Measurements from ENCODE around the gene COL28A1.
"Not testable (repeated sequence)": the region's sequence is repeated elsewhere in the genome, so short reads cannot be mapped to it uniquely, and the experiment has no call there.

COL28A1 gene

DNA sequence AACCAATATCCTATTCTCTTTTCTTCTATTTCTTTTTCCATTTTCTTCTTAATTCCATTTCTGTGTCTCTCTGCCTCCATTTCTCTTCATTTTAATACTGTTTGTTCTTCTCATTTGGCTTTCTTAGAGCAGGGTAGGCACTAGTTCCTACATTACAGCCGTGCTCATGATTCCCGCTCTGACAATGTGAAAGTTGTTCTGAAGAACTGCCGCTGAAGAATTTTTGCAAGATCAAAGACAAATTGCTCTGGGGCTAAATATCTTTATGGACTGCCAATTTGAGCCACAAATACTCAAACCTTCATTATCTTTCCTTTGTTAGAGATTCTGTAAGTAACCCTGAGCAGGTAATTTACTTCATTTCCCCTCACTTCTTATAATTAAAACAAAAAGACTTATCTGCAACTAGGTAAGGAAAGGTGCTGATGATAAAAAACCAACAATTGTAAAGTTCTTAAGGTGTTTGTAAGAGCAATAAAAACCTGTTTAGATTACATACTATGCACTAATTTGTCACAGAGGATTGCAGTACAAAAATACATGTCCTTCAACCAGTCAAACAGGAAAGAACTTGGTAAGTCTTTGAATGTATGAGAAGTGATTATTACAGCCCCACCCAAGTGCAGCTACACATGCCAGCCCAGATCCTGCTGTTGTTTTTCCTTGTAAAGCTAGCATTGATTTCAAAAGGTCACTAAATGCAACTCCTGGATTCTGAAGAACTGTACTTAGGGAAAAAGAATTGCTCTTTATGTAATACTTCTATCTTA is 127.5 kb downstream of the COL28A1 start:
- DNase-seq = no peak

DNA sequence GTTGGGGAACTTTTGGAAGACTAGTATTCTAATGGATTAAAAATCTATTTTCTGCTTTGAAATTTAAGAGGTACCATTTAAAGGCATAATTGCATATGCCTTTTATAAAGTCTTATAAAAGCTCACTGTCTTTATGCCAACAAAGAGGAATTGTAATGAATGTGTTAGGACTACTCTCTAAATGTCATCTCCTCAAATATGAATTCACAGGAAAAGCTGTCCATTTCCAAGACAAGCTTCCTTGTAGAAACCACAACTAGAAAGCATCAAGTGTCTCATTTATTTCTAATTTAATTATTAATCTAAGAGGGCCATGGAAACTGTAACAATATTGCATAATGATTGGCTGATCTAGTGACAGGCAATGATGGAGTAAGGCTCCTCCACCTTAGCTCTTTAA is 130.2 kb downstream of the COL28A1 start:
- no peak for DNase-seq

DNA sequence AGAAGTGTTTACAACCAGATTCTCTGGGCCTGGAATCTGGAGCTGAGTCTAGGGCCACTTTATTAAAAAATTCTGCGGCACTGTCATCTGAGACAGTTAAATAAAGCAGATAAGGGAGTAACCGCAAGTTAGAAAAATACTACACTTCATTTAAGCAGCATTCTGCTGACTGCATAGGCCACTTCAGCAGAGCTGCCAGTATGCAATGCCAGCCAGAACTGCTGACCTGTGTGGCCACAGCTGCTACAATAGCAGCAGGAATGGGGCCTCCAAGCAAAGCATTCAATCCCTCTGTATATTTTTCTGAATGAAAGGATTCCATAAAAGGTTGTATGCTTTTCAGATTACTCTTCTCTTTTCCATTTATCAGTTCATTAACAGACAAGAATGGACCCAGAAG is 136.0 kb downstream of the COL28A1 start:
- no peak for DNase-seq

DNA sequence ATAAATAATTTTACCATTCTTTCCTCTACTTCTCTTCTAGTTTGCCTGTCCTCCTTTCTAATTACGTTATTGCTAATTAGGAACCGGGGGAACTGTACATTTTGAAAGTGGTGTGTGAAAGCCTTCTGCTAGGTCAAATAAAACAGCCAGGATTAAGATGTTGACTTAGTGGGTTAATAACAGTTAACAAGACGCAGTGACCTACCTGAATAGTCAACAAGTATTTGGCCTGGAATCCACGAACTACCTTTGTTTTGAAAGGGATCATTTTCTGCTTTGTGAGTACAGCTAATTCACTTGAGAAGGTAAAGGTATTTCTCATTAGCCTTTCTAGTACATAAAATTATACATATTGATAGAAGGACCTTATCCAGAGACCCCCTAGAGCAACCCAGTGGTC is 139.9 kb downstream of the COL28A1 start:
- no peak for DNase-seq

DNA sequence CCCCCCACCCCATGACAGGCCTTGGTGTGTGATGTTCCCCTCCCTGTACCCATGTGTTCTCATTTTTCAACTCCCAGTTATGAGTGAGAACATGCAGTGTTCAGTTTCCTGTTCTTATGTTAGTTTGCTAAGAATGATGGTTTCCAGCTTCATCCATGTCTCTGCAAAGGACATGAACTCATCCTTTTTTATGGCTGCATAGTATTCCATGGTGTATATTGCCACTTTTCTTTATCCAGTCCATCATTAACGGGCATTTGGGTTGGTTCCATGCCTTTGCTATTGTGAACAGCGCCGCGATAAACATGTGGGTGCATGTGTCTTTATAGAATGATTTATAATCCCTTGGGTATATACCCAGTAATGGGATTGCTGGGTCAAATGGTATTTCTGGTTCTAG is 147.5 kb downstream of the COL28A1 start:
- not testable (repeated sequence) for DNase-seq

DNA sequence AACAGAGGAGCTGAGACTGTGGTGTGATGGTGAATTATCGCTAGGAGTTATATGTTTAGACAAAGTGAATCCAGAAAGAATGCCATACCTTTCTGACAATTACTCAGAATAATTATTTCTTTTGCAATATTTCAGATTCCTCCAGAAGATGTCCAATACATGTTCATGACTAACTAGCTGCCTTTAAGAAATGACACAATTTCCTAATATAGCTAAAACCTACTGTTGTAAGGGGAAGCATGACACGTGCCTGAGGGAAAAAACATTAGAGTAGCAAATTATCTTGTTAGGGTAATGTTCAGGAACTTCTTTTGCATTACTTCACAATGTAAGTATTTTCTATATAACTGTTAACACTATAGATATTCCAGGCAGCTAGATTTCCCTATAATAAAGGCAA is 150.3 kb downstream of the COL28A1 start:
- DNase-seq = no peak

DNA sequence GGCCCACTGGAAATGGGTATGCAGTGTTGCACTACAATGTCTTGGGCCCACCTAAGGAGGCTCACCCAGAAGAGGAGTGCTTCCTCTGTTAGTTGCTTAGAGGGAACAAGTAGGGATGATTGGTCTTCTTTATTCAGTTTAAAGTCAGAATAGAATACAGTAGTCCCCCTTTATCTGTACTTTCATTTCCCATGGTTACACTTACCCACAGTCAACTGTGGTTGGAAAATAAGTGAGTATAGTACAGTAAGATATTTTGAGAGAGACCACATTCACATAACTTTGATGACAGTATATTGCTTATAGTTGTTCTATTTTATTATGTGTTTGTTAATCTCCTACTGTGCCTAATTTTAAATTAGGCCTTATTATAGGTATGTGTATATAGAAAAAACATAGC is 151.4 kb downstream of the COL28A1 start:
- no peak for DNase-seq

DNA sequence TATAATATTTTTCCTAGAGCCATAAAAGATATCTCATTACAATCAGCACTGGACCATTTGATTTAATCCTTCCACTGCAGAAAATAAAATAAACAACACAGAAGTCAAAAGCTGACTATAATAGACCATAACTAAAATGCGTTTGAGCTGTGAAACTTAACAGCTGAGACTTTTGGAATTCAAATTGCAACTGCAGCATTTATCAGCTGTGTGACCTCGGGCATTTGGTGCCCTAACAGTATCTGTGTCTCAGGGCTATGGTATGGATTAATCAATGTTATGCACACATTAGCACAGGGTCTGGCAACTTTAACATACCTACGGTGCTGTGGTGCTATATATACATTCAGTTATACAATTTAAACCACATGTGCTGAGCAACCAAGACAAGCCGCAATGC is 160.1 kb downstream of the COL28A1 start:
- DNase-seq = no peak

DNA sequence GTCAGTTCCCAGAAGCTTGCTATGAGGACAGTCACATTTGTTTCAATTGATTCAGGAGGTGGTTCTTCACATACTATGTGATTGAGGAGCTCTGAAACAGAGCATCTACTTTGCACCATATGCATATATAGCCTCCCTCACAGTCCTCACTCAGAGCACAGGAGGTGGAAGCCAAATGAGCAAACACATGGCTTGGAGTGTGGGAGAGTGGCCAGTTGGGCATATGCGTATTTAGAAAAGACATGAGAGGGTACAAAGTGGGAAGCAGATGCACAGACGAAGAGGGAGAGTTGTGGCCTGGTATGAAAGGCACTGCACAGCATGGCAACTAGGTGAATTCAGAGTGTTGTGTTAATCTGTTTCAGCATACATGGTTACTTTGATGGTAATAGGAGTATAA is 165.6 kb downstream of the COL28A1 start:
- DNase-seq = no peak

DNA sequence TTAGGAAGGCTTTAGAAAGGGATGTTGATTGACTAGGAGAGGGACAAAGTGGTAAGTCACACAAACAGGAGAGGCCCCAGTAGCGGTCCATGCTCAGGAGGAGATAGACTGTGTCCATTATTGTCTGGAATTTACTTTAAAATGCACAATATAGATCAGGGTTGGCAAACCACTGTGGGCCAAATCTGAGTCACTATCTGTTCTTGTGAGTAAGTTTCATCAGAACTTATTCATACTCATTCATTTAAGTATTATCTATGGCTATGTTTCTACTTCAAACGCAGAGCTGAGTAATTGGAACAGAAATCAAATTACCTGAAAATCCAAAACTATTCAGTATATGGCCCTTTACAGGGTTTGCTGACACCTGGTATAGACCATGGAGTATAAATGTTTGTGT is 166.5 kb downstream of the COL28A1 start:
- no peak for DNase-seq

DNA sequence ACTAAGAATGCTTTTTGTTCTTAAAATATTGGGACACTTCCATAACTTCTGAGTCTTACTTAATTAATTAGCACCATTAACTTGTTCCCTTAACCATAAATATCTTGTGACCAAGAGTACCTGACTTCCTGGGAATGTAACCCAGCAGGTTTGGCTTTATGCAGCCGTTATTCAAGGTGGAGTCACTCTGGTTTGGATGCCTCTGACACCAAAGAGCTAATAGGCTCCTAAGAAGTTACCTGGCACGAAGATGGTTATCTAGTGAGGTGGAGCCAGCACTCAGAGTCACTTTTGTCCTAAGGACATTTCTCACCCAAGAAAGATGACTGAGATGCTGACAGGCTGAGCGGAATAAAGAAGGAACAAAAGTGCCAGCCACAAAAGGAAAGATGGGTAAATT is 181.0 kb downstream of the COL28A1 start:
- no peak for DNase-seq

DNA sequence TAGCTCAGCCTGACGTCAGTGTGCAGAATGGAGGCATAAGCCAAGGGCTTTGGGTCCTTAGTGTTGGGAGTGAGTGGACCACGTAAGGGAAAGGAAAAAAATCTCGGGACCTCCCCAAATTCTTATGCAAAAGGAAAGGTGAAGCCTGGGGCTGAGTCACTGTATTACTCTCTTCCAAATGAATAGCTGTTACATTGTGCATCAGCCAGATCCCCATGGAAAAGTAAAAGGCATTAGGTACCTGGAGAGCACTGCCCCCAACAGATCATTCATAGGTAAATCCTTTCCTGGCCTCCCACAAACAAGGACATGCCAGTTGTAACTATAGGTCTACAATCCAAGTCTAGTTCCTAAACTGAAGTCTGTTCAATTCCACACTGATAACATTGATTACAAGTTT is 182.8 kb downstream of the COL28A1 start:
- DNase-seq = no peak

DNA sequence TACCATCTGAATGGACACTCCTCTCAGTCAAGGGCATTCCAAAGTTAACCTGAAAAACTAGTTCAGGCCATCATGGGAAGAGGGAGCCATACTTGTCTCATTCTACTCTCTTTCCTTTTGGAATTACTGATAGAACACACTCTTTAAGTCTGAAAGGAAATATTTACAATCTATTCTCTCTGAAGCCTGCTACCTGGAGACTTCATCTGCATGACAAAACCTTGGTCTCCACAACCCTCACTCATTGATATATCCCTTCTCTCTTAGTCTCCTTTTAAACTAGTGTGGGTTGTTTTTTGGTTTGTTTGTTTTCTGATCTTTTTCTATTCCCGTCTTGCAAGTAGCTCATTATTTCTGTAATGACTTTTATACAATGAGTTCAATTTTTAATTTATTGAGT is 183.8 kb downstream of the COL28A1 start:
- DNase-seq = no peak

DNA sequence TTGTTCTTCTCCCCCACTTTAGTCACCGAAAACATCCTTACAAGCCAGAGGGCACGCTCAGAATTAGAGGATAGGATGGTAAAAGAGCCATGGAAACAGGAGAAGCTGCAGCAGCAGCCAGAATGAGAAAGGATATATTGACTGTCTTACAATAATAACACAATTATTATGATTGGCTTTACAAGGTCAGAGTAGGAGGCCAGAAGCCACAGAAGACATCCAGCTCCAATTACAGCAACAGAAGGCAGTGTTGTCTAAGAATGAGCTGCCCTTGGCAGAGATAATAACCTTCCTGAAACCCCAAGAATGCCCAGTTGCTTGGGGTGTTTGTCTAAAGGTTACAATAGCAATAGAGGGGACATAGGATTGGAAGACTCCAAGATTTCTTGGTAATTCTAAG is 184.5 kb downstream of the COL28A1 start:
- no peak for DNase-seq

DNA sequence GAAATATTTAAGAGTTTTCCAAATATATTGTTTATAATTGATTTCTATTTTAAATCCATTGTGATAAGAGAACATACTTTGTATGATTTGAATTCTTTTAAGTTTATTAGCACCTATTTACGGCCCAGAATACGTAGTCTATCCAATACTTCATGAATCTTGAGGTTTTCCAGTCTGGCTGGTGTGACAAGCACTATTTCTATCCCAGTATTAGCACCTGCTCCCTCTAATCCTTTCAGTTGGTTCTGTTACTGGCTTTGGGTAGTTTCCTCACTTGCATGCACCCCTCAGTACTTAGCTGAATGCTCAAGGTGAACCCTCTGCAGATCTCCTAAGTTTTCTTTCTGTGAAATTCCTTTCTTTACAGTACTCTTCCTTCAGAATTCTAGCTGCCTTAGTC is 186.5 kb downstream of the COL28A1 start:
- DNase-seq = no peak

DNA sequence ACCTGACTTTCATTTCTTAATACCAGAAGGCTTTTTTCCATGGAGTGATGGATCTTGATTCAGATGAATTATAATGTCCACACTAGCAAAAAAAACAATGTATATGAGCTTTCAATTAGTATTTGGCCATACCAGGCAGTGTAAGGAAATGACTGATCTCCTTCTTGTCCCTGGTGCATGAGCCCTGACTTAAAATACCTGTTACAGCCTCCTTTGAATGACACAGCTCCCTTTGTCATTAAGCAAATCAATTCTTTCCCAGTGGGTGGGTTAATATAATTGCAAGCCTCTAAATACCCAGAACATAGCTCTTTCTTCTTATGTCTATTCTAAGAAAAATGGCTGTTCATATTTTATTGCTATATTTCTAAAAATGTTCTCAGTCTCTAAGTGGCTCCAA is 188.6 kb downstream of the COL28A1 start:
- no peak for DNase-seq

DNA sequence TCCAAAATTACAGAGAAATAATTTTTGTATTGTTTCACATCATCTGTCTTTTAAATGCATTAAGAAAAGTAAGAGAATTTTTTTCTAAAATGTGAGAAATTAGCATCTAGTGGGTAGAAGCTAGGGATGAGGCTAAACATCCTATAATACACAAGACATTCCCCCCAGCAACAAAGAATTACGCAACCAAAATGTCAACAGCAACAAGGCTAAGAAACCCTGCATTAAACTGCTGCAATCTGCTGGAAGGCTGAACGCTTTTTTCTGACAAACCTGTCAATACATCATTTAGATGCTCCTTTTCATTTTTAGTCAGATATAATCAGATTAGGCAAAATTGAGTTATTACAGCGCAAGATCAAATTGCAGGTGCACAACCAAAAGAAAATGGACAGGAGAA is 191.1 kb downstream of the COL28A1 start:
- DNase-seq = no peak

DNA sequence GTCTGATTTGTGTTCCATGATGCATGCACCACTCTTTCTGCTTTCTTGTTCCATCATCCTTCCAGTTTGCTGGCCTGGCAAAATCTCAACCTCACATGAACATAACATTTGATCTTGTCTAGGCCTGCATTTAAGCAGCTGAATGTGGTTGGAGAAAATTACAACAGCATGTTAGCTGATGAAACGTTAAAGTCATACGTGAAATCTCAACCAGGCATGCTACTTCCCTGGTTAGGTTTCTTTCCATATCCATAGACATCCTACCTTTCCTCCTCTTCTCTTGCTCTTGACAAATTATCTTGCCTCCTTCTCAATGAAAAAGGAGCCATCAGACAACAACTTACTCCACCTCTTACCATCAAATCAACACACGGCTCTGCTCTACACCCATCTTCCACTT is 199.8 kb downstream of the COL28A1 start:
- no peak for DNase-seq

DNA sequence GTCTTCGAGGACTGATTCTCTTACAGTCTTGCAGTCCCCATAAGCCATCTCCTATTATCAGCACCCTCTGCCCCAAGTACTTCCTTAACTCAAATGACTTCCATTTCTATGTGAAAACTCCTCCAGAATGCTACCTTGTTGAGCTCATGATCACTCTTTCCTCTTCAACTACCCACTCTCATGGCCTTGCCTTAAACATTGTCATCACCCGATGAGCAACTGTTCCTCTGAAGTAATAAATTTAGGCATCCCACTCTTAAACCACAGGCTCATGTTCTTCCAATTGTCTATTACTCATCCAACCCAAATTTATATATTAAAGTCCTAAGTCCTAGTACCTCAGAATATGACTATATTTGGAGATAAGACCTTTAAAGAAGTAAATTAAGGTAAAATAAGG is 200.5 kb downstream of the COL28A1 start:
- no peak for DNase-seq

DNA sequence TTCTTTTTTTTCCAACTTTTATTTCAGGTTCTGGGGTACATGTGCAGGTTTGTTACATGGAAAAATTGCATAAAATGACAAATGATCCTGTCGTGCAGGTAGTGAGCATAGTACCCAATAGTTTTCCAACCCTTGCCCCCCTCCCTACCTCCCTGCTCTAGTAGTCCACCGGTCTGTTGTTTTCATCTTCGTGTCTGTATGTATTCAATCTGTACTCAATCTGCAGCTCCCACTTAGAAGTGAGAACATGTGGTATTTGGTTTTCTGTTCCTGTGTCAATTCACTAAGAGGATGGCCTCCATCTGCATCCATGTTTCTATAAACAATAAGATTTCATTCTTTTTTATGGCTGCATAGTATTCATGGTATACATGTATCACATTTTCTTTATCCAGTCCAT is 202.1 kb downstream of the COL28A1 start:
- no peak for DNase-seq

DNA sequence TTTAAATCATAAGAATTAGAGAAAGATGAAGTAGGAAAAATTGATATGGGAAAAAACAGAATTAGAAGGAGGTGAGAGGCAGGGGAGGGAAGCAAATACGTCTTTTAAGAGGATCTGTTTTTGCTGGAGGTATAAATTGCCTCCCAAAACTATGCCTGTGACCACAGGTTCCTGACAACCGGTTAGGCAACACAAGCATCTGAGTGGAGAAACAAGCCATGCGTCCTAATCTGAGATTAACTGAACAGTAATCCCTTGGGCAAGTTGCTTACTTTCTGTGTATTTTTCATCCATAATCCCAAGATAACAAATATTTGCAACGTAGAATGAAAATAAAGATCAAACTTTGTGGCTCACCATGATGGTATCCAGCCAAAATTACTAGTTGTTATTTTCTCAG is 204.2 kb downstream of the COL28A1 start:
- no peak for DNase-seq

DNA sequence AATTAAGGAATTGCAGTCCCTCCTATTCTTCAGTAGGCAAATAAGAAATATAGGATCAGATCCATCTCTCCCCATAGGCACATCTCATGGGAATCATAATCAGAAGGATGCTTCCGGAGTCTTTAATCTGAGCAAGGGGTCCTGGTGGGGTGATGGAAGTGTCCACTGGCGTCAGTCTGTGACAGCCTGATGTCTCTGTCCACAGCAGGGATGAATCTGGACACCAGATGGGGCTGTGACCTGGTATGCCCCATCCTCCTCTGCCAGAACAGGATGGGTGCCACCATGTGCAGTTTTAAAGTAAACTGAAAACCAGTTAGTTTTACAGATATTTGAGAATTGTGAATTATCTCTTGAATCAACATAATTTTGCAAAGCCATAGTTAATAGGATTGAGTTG is 204.7 kb downstream of the COL28A1 start:
- DNase-seq = no peak

DNA sequence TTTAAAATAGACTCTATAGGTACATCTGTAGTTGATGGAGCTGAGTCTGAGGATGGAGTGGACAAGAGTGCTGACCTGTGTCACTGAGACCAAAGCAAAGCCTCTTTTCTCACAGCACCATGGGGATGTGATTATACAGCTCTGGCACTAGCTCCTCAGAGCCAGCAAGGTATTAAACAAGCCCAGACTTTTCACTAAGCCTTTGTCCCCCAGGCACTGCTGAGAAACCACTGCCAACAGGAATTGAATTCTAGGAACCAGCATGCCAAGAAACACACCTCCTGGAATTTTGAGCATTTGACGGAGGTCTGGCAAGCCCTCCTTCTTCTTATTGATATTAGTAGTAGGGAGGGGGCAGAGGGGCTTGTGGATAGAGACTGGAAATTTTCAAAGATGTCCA is 206.3 kb downstream of the COL28A1 start:
- DNase-seq = no peak

DNA sequence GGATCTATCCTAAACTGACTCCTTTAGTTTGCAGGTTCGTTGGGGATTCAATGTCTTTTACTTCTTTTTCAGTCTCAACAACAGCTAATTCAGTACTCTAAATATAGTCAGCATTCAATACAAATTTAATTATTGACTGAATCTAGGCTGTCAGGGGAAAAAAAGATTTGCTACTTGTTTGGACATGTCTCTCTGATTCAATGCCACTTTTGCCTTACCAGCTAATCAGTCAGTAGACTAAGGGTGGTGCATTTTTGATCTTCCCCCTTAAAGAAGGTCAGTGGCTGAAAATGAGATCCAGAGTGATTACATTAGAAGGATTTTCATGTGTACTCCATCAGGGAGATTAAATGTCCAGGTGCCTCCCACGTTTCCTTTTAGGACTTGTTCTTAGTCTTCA is 208.2 kb downstream of the COL28A1 start:
- DNase-seq = no peak

DNA sequence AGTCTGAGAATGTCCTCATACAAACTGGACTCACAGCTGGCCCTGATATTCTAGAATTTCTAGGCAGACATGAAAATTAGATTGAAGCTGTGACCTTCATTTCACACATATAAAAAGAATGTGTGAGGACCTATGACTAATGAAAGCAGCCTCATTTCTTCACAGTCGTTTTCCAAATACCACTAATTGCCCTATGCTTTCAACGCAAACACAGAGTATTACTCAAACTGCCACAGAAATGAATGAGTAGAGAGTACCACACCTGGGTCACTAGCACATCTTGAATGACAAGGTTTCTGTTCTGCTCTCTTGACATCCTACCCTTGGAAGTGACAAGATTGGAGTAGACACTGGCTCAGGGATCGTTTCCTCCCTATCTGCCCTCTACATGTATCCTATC is 211.0 kb downstream of the COL28A1 start:
- DNase-seq = no peak

DNA sequence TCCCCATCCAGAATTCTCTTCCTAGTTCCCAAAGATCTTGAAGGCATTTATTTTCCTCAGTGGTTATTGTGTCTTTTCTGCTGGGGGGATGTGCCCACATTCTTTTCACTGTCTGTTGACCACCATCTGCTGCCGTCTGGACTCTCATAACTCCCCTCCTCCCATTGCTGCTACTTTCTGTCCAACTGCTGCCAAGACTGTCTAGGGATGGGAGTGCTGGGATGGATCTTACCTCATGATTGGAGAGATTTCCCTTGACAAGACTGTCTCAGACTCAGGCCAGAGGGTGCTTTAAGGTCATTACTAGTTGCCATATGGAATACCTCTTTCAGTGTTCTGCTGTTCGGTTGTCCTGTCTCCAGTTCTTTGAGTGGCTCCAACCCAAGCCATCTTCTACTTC is 211.8 kb downstream of the COL28A1 start:
- DNase-seq = no peak

All from GF-D8 (cell line).